Esophagus (tissue), 2 donors: ENCODE measurements around the gene RBM17. TPM values are rescaled to one million over a fixed set of nuclear protein-coding genes. Genes with fewer than 3 reads are reported as not detected.

Source experiments
- H3K27ac ChIP-seq, 2 donors: one replicate each; pipeline ENCODE4 v1.5.1; 2013; ENCODE audit warnings: low read depth in 2 of 2, mild to moderate bottlenecking in 2 of 2, inconsistent platforms in 1 of 2, low read length in 1 of 2, moderate library complexity in 1 of 2
- H3K27me3 ChIP-seq, 2 donors: one replicate each; pipeline ENCODE4 v1.6.1; 2013; ENCODE audit warnings: low read length in 2 of 2, control low read depth in 1 of 2, mild to moderate bottlenecking in 1 of 2; ENCODE audit not compliant: insufficient read depth in 2 of 2, control insufficient read depth in 1 of 2
- H3K36me3 ChIP-seq, 2 donors: one replicate each; pipeline ENCODE4 v1.6.1; 2013; ENCODE audit warnings: low read length in 1 of 2; ENCODE audit not compliant: control insufficient read depth in 2 of 2, insufficient read depth in 2 of 2
- H3K4me1 ChIP-seq, 2 donors: one replicate each; pipeline ENCODE4 v1.6.1; 2013; ENCODE audit warnings: low read length in 1 of 2; ENCODE audit not compliant: control insufficient read depth in 2 of 2, insufficient read depth in 2 of 2
- H3K4me3 ChIP-seq, 2 donors: one replicate each; pipeline ENCODE4 v1.5.1; 2013; ENCODE audit warnings: low read length in 2 of 2, mild to moderate bottlenecking in 2 of 2, low read depth in 1 of 2, moderate library complexity in 1 of 2
- H3K9me3 ChIP-seq, 2 donors: one replicate each; pipeline ENCODE4 v1.6.1; 2013; ENCODE audit warnings: mild to moderate bottlenecking in 2 of 2, low read depth in 1 of 2, low read length in 1 of 2, moderate library complexity in 1 of 2; ENCODE audit not compliant: control insufficient read depth in 2 of 2, insufficient read depth in 1 of 2
- WGBS, 2 donors: extraction: QIAGEN DNeasy Blood & Tissue Kit; methylation state at CpG; one replicate each; pipeline ENCODE4 v1.1.7; 2013; 5-methylcytosine and 5-hydroxymethylcytosine counted together
- polyA plus RNA-seq, 2 donors: library from polyadenylated mRNA; stranded (reverse); fragments of 200-250 nt; gene quantifications; one replicate each; pipeline ENCODE4 v1.2.3, GENCODE V29; 2013
- donor health status: healthy with polysubstance abuse.
- donor health status: Bipolar disorder and iron deficiency.

RBM17 gene
- polyA plus RNA-seq, 2 donors = 51.2 to 57.3 TPM

DNA sequence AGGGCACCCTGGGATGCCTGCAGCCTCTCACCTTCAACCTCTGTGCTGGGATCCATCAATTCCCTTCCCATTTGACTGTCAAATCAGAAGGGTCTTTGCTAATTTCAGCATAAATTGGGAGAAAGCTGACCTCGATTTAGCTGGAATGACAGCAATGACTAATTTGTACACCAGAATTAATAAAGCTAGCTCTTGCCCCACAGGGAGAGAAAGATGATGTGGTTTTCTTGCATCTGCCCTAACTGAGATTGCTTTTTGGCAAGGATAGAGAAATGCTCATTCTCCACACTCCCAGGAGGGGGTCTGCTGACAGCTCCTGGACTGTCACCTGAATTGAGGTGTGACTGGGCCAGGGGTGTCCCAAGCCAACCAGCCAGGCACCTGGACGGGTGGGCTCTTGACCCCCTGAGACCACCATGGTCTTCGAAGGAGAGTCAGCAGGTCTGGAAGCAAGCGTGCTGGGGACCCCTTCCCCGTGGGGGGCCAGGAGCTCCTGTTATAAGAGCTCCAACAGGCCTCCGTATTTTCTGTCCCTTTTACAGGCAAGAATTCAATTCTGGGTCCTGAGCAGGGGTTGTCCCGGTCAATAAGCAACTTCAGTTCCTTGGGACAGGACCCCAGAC is 42.1 kb downstream of the RBM17 start:
- H3K9me3 ChIP-seq = peaks cover 0 to 2% of the 10 kb centered on the region in 2 donors
- H3K36me3 ChIP-seq = no peaks in the 10 kb centered on the region
- H3K4me3 ChIP-seq = no peak overlapping the region
- H3K4me1 ChIP-seq = peaks cover 3 to 8% of the 10 kb centered on the region in 2 donors
- H3K27me3 ChIP-seq = no peaks in the 10 kb centered on the region
- WGBS, 2 donors = 81 to 82% methylated on average over 7 of the region's 7 CpGs
- no peak overlapping the region for H3K27ac ChIP-seq

DNA sequence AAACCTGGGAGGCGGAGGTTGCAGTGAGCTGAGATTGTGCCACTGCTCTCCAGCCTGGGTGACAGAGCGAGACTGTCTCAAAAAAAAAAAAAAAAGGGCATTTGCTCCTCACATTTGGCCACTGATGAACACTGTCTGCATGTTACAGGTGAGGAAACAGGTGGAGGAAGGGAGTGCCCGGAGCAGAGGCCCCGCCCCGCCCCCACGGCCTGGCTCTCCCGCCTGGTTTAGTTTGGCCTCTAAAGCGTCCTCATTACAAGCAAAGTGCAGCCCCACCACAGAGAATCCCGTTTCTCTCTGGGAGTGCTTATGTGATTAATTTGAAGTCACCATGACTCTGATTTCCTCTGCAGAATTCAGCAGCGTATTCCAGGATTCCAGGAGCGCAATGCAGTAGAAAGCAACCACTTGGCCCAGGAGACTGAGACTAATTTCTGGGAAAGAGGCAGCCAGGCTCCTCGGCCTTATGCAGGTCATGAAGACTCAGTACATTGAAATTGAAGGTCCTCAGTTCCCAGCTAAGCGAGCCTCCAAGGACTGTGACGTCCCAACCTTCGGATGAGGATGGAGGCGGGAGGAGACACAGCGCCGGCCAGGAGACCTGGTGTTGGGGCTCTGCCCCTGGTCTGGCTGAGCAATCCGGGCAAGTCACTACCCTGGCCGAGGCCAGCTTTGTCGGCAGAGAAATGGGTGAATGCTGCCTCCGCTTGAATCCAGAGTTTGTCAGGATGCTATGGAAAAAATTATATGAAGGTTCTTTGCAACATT is 44.7 kb downstream of the RBM17 start:
- H3K4me3 ChIP-seq = no peak overlapping the region
- WGBS, 2 donors = 79 to 84% methylated on average over 22 of the region's 22 CpGs
- H3K36me3 ChIP-seq = no peaks in the 10 kb centered on the region
- H3K27ac ChIP-seq = no peak overlapping the region
- H3K4me1 ChIP-seq = peaks cover 3 to 7% of the 10 kb centered on the region in 2 donors
- H3K27me3 ChIP-seq = no peaks in the 10 kb centered on the region
- H3K9me3 ChIP-seq = peaks cover 0 to 2% of the 10 kb centered on the region in 2 donors

DNA sequence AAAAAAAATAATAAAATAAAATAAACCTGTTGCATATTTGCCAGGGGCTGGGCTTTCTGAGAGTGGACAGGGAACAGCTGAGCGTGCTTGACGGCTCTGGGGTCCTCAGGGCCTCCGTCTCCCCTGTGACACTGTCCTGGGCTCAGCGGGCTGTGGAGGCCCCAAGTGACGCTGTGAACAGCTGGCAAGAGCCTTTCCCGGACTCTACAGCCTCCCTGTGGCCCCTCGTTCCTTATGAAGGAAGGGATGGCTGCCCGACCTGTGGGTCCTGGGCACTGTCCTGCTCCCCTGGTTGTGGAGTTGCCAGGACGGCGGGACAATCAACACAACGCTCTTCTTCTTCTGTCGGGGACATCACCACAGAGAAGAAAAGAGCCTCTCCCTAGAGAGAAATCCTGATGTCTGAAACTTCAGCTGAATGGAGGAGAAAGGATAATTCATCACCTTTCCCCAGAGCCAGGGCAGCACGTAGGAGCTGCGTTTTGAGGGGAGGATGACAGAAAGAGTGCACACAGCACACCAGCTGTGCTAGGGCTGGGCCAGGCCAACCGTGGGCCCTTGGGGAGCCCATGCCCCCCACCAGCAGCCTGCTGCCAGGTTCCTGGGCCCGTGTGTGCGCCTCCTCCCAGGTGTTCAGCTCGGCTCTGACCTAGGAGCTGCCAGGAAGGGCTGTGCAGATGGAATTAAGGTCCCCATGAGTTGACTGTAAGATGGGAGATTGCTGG is 45.4 kb downstream of the RBM17 start:
- no peak overlapping the region for H3K27ac ChIP-seq
- peaks cover under 1 to 7% of the 10 kb centered on the region in 2 donors for H3K4me1 ChIP-seq
- H3K36me3 ChIP-seq = no peaks in the 10 kb centered on the region
- no peak overlapping the region for H3K4me3 ChIP-seq
- 87 to 90% methylated on average over 18 of the region's 18 CpGs for WGBS, 2 donors
- H3K27me3 ChIP-seq = no peaks in the 10 kb centered on the region
- peaks cover 0 to under 1% of the 10 kb centered on the region in 2 donors for H3K9me3 ChIP-seq

DNA sequence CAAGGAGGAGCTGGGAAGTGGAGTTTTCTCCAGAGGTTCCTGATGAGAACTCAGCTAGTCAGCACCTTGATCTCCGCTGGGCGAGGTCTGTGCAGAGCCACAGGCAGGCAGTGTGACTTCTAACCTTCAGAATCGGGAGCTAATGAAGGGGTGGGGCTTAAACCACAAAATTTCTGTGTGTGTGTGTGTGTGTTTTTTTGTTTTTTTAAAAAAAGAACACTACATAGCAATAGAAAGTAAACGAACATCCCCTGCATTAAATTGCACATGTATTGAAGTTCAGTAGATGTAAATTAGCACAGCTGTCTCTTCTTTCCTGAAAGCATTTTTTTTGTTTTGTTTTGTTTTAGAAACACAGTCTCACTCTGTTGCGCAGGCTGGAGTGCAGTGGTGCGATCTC is 46.2 kb downstream of the RBM17 start:
- no peak overlapping the region for H3K27ac ChIP-seq
- H3K9me3 ChIP-seq = no peaks in the 10 kb centered on the region
- no peaks in the 10 kb centered on the region for H3K27me3 ChIP-seq
- no peaks in the 10 kb centered on the region for H3K36me3 ChIP-seq
- peaks cover 0 to 5% of the 10 kb centered on the region in 2 donors for H3K4me1 ChIP-seq
- WGBS, 2 donors = 66 to 70% methylated on average over 6 of the region's 6 CpGs
- H3K4me3 ChIP-seq = no peak overlapping the region

DNA sequence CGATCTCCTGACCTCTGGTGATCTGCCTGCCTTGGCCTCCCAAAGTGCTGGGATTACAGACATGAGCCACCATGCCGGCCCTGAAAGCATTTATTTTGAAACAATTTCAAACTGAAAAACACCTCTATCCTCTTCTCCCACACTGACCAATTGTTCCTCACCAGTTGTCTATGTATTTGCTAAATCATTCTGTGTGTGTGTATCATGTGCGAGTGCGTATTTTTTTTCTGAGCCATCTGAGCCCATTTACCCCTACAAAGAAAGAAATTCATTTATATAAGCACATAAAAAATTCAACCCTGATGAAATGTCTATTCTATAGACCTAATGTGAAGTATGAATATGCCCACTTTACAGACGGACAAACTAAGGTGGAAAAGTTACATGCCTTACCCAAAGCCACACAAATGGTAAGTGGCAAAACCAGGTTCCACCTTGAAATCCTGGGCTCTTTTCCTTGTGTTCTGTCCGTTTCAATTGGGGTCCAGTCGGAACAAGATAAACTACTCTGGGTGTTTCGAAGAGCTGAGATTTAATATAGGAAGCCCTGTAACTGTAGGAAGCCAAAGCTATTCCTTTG is 46.8 kb downstream of the RBM17 start:
- no peak overlapping the region for H3K4me3 ChIP-seq
- no peaks in the 10 kb centered on the region for H3K27me3 ChIP-seq
- WGBS, 2 donors = 88 to 92% methylated on average over 8 of the region's 8 CpGs

DNA sequence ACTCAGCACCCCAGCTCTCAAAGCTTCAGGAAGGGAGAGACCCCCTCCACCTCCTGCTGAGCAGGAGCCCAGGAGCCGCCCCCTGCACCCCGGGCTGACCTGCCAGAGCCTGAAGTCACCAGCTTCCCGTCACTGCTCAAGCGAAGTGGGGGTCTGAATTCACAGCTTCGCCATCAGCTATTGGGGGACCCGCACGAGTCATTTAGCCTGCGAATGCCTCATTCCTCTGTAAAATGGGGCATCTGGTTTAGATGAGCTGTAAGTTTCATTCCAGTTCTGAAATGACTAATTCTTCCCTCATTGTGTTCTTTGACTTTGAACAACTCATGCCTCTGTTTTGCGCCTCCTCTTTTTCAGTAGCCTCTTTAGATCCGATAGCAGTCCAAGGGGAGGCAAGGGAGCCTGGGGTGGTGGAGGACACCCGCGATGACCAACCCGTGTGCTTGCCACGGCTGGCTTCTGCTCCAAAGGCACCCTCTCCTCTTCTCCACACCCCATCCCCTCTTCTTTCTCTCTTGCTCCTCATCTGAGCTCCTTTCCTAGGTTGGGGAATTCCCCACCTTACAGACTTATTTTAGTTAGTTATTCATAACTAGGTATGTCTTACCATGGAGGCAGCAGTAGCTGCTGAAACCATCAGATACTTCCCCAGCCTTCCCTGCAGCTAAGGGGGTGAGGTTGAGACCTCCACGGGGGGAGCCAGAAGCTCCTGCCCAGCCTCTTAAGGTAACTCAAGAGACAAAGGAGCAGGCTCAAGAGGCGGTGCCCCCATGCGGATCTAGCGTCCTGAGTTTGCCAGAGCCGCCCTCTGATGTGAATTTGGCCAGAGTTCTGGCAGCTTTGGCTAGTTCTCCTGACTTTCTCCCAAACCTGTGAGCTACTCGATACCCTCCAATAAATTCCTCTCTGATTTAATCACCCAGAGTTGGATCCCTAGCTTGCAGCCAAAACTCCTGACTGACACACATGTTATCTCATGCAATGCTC is 47.7 kb downstream of the RBM17 start:
- 44 to 53% methylated on average over 20 of the region's 20 CpGs for WGBS, 2 donors
- Histone ChIP-seq H3K36me3 (no peaks in the 10 kb centered on the region), H3K27me3 (no peaks in the 10 kb centered on the region), H3K9me3 (no peaks in the 10 kb centered on the region), H3K27ac (no peak overlapping the region), H3K4me1 (peaks cover 0 to 4% of the 10 kb centered on the region in 2 donors), H3K4me3 (no peak overlapping the region)

More for the DNA sequence above, 46.8 kb downstream of the RBM17 start:
- Histone ChIP-seq H3K36me3 (no peaks in the 10 kb centered on the region), H3K9me3 (no peaks in the 10 kb centered on the region), H3K27ac (no peak overlapping the region), H3K4me1 (peaks cover 0 to 4% of the 10 kb centered on the region in 2 donors)

DNA sequence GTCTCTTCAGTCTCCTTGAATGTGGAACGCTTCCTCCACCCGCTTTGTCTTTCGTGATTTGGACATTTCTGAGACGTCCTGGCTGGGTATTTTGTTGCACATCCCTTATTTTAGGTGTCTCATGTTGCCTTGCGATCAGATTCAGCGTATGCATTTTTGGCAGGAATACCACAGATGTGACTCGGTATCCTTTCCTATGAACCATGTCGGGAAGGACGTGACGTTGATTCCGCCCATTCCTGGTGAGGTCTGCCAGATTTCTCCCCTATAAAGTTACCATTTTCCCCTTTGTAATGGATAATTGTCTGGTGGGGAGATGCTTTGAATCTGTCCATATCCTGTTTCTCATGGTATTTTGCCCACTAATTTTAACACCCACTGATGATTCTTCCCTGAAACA is 49.6 kb downstream of the RBM17 start:
- Histone ChIP-seq H3K4me3 (no peak overlapping the region), H3K27ac (no peak overlapping the region), H3K27me3 (no peaks in the 10 kb centered on the region), H3K4me1 (peaks cover 0 to 4% of the 10 kb centered on the region in 2 donors), H3K36me3 (no peaks in the 10 kb centered on the region), H3K9me3 (no peaks in the 10 kb centered on the region)
- WGBS, 2 donors = 88 to 93% methylated on average over 11 of the region's 11 CpGs

DNA sequence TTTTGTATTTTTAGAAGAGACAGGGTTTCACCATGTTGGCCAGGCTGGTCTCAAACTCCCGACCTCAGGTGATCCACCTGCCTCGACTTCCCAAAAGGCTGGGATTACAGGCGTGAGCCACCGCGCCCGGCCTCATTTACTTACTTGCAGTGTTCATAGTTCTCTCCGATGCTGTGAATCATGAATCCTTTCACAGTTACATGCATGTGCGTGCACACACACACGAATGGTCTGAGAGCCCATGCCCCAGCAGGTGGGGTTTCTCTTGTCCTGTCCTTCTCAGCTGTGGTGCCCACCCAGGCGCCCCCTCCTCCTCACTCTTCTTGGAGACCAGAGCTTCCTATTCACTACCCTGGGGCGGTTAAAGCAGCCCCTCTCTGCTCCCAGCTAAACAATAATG is 50.6 kb downstream of the RBM17 start:
- no peaks in the 10 kb centered on the region for H3K27me3 ChIP-seq
- H3K4me3 ChIP-seq = no peak overlapping the region
- H3K27ac ChIP-seq = no peak overlapping the region
- WGBS, 2 donors = 92 to 93% methylated on average over 11 of the region's 11 CpGs
- no peaks in the 10 kb centered on the region for H3K36me3 ChIP-seq
- H3K4me1 ChIP-seq = peaks cover 0 to 4% of the 10 kb centered on the region in 2 donors
- H3K9me3 ChIP-seq = no peaks in the 10 kb centered on the region
